ENCODE measurements around the gene ARMC7.

The ARMC7 gene

DNA sequence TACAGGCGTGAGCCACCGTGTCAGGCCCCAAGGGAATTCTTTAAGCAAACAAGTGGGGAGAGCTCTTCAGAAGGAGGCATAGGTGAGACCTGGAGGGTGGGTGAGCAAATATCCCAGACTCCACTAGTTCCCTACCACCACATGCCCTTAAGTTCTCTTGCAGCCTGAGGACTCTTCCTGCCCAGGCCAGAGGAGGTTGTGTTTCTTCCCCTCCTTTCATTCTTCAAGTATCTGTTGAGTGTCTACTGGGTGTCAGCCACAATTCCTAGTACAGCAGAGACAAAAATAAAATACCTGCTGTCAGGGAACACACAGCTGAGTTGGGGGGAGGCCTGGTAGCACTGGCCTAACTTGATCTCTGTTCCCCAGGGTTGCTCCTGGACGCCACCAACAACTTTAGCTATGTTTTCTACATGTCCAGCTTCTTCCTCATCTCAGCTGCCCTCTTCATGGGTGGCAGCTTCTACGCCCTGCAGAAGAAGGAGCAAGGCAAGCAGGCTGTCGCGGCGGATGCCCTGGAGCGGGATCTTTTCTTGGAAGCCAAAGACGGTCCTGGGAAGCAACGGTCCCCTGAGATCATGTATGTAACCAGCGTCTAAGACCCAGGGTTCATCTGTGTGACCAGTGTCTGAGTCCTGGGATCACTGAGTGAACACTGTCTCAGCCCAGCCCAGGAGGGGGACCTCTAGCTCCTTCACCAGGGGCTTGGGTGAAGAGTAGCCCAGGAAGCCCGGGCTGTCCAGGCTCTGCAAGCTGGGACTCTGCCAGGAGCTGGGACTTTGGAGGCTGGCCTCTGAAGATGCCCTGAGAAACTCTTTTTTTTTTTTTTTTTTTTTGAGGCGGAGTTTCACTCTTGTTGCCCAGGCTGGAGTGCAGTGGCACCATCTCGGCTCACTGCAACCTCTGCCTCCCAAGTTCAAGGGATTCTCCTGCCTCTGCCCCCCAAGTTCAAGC lies 5.9 kb upstream of the ARMC7 start:
- TF ChIP-seq, protein P1, sequence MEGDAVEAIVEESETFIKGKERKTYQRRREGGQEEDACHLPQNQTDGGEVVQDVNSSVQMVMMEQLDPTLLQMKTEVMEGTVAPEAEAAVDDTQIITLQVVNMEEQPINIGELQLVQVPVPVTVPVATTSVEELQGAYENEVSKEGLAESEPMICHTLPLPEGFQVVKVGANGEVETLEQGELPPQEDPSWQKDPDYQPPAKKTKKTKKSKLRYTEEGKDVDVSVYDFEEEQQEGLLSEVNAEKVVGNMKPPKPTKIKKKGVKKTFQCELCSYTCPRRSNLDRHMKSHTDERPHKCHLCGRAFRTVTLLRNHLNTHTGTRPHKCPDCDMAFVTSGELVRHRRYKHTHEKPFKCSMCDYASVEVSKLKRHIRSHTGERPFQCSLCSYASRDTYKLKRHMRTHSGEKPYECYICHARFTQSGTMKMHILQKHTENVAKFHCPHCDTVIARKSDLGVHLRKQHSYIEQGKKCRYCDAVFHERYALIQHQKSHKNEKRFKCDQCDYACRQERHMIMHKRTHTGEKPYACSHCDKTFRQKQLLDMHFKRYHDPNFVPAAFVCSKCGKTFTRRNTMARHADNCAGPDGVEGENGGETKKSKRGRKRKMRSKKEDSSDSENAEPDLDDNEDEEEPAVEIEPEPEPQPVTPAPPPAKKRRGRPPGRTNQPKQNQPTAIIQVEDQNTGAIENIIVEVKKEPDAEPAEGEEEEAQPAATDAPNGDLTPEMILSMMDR (conservative IDR thresholded peaks at IDR 0.05; ENCODE audit: low read length) = no peak

GRCh38 chr17:75105126-75106080 lies 4.4 kb upstream of the ARMC7 start:
- no peak overlapping the region for H3K4me3 ChIP-seq (ENCODE audit: low read length)
- TF ChIP-seq, protein P1 (conservative IDR thresholded peaks at IDR 0.05; ENCODE audit: low read length) = peak; percentile 69
- peak; percentile 30 for DNase-seq (ENCODE audit: low read depth)

More for the DNA sequence above, 5.9 kb upstream of the ARMC7 start:
- H3K4me3 ChIP-seq (ENCODE audit: low read length) = no peak overlapping the region
- no peak for DNase-seq (ENCODE audit: low read depth)

GRCh38 chr17:75108193-75108592 lies 1.6 kb upstream of the ARMC7 start:
- H3K4me3 ChIP-seq (ENCODE audit: low read length) = no peak overlapping the region
- TF ChIP-seq, protein P1 (conservative IDR thresholded peaks at IDR 0.05; ENCODE audit: low read length) = no peak
- no peak for DNase-seq (ENCODE audit: low read depth)

DNA sequence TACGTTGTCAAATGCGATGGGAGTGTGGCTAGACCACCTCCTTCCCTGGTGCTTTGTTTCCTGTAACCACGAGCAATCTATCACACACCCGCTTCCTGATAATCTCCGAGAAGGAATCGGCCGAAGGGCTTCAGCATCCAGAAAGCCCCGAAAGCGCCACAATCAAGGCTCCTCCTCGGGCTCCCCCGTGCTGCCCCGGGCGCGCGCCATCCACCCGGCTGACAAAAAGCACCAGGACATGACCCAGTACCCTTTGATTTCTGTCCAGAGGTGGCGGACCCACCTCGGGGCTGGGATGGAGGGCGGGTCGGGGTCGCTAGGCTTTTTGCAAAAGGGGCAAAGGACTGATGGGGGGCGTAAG lies 743 bp upstream of the ARMC7 start:
- TF ChIP-seq, protein P1 (conservative IDR thresholded peaks at IDR 0.05; ENCODE audit: low read length) = no peak
- DNase-seq (ENCODE audit: low read depth) = no peak
- peak overlapping the region; percentile 87 for H3K4me3 ChIP-seq (ENCODE audit: low read length)

DNA sequence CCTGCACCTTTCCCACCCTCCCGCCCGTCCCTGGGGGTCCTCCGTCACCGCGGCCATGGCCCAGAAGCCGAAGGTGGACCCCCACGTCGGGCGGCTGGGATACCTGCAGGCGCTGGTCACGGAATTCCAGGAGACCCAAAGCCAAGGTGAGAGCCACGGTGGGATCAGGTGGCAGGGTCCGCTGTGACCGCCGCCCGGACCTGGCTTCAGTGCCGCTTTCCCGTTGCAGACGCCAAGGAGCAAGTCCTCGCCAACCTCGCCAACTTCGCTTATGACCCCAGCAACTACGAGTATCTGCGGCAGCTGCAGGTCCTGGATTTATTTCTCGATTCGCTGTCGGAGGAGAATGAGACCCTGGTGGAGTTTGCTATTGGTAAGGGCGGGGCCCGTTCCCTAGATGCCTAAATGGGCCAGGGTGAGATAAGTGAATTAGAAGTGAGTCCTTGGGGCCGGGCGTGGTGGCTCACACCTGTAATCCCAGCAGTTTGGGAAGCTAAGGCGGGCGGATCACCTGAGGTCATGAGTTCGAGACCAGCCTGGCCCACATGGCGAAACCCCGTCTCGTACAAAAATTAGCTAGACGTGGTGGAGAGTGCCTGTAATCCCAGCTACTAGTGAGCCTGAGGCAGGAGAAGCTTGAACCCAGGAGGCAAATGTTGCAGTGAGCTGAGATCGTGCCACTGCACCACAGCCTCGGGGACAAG lies 617 bp downstream of the ARMC7 start:
- DNase-seq (ENCODE audit: low read depth) = peak; percentile 18
- TF ChIP-seq, protein P1 (conservative IDR thresholded peaks at IDR 0.05; ENCODE audit: low read length) = no peak
- H3K4me3 ChIP-seq (ENCODE audit: low read length) = peak overlapping the region; percentile 87

DNA sequence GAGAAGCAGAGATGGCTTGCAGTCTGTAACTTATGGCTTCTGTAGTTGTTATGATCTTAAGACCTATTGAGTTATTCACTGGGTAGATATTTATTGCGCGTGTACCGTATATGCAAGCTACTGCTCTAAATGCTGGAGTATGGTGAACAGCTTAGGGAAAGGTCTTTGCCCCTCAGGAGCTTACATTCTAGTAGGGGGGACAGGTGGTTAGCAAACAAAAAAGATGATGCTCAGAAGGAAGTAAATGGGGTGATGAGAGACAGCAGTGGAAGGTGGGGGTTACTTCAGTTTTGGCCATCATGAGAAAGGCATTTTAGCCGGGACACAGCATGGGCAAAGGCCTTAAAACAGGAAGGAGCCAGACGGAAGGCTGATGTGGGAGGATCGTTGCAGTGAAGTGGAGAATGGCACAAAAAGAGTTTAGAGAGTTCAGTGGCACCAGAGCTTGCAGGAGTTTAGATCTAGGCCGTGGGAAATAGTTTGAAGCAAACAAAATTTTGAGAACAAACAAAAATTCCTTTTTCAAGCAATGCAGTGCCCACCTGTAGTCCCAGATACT lies 2.1 kb downstream of the ARMC7 start:
- TF ChIP-seq, protein P1 (conservative IDR thresholded peaks at IDR 0.05; ENCODE audit: low read length) = no peak
- no peak overlapping the region for H3K4me3 ChIP-seq (ENCODE audit: low read length)
- no peak for DNase-seq (ENCODE audit: low read depth)
